ENCODE measurements around the gene NTN5.
"Not testable (repeated sequence)": the region's sequence is repeated elsewhere in the genome, so short reads cannot be mapped to it uniquely, and the experiment has no call there.

The NTN5 gene

DNA sequence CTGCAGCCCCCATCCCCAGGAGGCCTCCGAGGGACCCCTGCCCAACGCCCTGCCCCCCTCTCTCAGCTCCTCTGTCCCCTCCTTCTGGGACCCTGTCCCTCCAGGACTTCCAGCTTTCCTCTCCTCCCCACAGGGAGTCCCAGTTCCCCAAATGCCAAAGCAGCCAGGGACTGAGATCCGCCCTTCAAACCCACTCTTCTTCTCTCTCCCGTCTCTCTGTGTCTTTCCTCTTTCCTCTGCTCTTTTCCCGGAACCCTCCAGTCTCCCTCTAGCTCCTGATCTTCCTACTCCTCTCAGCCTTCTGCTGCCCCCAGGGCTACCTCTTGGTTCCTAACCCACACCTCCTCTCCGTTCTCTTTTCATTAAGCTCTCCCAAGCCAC lies 27.2 kb downstream of the NTN5 start:
- DNase-seq (ENCODE audit: low read depth in 1 of 2, low spot score in 1 of 2), result no peak

DNA sequence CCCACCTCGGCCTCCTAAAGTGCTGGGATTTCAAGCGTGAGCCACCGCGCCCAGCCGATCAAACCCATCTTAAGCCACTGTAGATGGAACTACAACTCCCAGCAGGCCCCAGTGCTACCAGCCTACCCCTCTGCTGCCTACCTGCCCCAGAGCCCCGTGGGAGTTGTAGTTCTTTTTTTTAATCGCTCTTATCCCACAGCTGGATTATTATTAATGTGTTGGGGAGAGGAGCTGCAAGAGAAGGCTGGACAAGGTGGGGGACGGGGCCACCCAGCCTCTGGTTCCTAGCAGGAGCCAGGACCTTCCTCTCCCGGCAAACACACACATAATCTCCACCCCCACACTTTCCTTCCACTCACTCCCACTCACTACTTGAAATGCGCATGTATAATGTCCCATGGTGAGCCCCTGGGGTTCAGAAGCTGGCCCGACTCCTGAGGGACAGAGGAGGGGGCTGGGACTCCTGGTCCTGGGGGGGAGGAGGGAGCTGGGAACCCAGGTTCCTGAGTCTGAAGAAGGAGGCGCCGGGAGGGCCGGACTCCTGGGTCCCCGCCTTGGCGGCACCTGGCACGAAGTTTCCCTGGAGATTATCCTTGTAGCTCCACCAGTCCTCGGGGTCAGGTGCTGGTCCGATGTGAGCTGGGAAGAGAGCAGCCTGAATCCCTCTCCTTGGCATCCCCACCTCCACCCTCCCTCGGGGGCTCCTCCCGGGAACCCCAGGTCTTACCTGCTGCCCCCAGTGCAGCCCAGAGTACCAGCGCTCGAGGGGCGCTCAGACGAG lies 27.8 kb downstream of the NTN5 start:
- DNase-seq (ENCODE audit: low read depth in 1 of 2, low spot score in 1 of 2), result peak; percentile 56 to 74

DNA sequence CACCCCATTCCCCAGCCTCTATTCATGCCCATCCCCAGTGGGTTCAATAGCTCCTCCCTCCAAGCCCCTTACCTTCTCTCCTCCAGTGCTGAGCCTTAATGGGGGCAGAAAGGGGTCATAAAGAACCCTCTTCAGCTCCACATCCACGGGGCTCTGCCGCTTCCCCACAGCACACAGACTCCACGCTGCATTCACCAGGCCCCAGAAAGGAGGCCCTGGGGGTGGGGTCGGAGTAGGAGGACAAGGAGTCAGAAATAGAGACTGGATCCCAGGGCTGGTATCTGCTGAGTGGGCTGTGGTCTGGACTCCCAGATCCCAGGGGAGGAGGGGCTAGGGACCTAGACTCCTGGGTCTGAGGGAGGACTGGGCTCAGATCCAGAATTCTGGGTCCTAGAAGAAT lies 28.5 kb downstream of the NTN5 start:
- no peak for DNase-seq (ENCODE audit: low read depth in 1 of 2, low spot score in 1 of 2)

DNA sequence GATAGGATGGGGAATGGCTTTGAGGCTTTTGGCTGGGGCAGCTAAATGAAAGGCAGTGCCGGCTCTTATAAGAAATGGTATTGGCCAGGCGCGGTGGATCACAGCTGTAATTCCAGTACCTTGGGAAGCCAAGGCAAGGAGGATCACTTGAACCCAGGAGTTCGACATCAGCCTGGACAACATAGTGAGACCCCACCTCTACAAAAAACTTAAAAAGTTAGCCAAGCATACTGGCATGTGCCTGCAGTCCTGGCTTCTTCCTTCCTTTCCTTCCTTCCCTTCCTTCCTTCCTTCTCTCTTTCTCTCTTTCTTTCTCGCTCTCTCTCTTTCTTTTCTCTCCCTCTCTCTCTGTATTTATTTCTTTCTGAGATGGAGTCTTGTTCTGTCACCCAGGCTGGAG lies 30.0 kb downstream of the NTN5 start:
- DNase-seq (ENCODE audit: low read depth in 1 of 2, low spot score in 1 of 2), result no peak

DNA sequence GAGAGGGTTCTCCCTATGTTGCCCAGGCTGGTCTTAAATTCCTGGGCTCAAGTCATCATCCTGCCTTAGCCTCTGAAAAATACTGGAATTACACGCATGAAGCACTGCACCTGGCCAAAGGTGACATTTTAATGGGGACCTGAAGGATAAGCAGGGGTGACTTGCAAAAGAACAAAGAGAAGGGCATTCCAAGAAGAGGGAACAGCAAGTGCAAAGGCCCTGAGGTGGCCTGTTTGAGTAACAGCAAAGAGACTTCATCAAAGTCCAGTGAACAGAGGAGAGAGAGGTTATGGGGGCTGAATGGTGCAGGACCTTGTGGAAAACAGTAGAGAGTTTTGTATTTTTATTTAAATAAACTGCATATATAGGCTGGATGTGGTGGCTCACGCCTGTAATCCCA lies 31.0 kb downstream of the NTN5 start:
- DNase-seq (ENCODE audit: low read depth in 1 of 2, low spot score in 1 of 2), result no peak

DNA sequence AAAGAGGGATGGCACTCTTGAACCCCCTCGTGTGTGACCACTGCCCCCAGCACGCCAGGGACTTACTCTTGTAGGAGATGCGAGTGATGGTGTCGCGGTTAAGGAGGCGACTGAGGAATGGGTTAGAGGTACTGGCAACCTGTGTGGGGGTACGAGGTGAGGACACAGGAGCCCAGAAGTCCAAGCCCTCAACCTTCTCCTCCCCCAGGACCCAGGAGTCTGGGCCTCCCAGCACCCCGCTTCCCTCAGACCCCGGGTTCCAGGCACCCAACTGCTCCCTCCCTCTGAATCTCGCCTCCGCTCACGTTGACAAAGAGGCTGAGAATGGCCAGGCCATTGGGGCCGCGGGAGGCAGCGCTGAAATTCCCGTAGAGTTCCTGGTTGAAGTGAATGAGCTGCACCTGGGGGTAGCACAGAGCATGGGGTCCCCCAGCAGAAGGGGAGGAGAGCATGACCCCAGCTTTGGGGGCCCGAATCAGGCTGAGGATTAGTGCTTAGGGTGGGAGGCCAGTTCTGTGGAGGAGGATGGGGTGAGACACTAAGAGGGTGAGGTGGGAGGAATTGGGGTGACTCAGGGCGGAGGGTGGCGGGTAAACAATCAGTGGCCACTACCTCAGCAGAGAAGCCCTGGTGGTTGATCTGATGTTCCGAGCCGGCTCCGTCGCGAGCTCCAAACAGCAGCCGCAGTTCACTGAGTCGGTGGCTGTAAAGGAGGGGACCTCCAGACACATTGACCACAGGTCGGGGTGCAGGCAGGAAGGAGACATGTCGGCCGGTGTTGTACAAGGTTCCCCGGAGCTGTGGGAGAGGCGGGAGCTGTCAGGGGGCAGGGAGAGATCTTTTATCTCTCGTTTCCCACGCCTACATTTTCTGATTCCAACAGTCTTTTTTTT lies 33.1 kb downstream of the NTN5 start:
- no peak for DNase-seq (ENCODE audit: low read depth in 1 of 2, low spot score in 1 of 2)

DNA sequence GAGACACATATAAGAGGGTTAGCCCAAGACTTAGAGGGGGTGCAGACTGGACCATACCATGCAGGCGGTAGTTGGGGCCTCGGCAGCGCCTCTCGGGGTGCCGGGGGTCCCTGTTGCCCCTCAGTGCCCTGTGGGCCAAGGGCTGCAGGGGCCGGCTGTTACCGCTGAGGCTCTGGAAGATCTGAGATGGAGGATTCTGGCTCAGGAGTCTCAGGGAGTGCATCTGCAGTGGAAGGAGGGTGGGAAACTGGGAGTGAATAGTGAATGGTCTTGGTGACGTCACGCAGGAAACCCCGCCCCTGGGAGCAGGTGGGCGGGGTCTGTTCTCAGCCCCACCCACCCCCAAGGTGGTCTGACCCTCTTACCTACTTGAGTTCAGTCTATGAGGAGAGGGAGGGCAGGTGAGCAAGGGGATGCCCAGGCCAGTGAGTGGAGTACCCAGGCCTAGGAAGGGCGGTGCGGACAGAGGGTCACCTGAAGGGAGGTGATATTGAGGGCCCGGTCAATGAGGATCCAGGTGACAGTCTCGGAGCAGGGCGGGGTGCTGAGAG lies 33.9 kb downstream of the NTN5 start:
- DNase-seq (ENCODE audit: low read depth in 1 of 2, low spot score in 1 of 2), result no peak

DNA sequence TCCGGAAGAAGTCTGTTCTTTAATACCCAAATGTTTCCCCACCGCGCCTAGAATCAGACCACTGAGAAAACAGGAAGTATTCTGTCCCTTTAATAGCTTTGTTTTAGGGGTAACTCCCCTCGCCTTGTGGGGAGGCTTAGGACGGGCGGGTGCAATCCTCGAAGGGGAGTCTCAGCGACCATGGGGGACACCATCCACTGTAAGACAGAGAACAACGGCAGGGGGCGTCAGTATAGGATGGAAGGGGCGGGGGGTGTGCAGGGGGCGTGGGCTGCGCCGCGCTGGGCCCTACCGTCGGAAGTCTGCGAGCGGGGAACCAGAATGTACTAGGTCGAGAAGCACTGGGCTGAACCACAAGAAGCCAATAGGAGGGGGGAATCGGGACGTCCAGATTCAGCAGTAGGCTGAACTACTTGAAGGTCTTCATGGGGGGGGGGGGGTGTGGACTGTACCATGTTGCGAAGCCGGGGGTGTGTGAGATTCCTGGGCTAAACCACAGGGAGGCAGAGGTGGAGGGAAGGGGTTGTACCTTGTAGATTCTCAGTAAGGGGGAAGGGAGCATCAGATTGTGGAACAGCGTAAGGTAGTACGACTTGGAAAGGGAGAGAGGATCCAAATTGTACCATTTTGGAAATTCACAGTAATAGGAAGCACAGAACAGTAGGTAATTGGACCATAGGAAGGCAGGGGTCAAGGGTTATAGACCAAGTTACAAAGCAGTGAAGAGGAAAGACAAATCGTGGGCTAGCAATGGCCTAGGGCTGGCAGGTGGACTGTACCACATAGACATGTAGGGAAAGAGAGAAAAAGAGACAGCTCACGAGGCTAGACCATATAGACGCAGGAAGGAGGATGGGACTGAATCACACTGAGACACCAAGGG lies 34.6 kb downstream of the NTN5 start:
- DNase-seq (ENCODE audit: low read depth in 1 of 2, low spot score in 1 of 2), result peak in 1 of 2 donors; percentile 78

DNA sequence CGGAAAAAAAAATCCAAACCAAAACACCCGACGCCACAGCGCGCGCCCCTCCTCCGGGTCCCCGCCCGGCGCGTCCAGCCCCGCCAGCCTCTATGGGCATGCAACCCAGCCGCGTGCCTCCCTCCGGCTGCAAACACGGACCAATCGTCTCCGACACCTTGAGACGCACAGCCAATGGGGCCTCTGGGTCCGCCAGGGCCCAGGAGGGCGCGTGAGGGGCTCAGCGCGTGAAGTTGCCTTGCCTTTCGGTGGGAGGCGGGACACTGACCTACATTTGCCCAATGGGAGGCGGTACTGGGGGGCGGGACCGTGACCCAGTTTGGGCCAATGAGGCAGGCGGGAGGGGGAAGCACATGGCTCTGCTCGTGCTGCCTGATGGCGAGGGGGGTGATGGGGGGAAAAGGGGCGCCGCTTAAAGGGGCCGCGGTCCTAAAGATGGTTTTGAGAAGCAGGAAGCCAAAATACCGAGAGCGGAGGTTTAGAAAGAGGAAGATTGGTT lies 35.3 kb downstream of the NTN5 start:
- peak; percentile 94 to 99 for DNase-seq (ENCODE audit: low read depth in 1 of 2, low spot score in 1 of 2)

DNA sequence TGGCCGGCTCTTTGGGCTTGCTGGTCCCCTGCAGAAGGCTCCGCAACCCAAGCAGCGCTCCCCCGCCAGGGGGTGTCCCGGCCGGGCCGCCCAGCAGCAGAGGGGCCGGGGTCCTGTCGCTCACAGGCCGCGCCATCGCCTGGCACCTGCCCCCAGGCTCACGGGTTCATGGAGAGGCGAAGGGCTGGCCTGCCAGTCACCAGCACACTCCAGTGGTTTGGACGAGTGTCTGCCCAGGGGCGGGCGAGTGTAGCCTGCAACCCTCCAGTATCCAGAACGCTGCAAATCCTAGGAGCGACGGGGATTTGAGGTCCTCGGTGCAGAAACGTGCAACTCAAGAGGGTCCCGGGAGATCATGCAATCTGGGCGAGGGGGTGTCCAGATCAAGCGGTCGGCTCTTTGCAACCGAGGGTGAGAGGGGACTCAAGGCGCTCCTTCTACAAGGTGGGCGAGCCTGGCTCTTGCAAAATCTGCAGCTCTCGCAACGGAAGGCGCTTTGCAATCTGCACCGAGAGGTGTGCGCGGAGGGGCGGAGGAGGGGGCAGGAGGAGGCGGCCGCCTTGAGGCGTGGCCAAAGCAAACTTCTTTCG lies 35.9 kb downstream of the NTN5 start, which contains the start of gene DBP:
TSS of gene DBP (minus strand) at position 521 of the 590 bp plus-strand sequence. CDS start at position 136, 385 bp downstream.
- no peak for DNase-seq (ENCODE audit: low read depth in 1 of 2, low spot score in 1 of 2)

DNA sequence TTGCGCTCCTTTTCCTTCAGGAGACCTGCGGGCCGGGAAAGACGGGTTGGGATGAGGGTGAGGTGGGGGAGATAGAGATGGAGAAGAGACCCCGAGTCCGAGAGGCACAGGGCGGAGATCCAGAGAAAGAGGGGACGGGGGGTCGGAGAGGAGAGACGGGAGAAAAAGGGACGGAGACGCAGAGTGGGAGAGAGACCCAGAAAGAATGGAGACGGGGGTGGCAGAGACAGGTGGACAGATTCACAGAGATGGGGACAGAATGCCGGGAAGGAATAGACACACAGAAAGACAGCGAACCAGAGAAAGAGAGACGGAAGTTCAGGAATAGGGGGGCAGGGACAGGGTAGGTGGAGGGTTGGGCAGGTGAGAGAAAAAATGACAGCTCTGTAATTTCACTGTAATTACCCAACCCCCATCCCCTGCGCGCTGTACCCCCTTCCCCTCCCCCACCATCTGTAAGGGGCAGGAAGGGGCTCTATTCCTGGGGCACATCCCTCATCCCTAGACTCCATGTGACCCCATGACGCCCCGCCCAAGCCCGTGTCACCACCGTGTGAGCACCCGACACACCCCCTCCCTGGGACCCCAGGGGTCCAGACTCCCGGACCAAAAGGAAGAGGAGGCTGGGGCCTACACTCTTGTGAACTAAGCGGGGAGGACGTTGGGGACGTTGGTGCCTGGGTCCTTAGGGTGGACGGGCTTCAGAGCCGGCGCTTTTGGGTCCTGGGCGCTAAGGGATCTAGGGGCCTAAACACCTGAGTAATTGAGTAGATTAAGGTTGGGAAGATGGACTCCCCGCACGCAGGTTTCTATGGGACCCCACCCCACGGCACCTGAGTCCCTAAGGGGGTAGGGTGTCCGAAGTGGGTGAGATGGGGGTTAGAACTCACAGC lies 36.6 kb downstream of the NTN5 start:
- no peak for DNase-seq (ENCODE audit: low read depth in 1 of 2, low spot score in 1 of 2)

DNA sequence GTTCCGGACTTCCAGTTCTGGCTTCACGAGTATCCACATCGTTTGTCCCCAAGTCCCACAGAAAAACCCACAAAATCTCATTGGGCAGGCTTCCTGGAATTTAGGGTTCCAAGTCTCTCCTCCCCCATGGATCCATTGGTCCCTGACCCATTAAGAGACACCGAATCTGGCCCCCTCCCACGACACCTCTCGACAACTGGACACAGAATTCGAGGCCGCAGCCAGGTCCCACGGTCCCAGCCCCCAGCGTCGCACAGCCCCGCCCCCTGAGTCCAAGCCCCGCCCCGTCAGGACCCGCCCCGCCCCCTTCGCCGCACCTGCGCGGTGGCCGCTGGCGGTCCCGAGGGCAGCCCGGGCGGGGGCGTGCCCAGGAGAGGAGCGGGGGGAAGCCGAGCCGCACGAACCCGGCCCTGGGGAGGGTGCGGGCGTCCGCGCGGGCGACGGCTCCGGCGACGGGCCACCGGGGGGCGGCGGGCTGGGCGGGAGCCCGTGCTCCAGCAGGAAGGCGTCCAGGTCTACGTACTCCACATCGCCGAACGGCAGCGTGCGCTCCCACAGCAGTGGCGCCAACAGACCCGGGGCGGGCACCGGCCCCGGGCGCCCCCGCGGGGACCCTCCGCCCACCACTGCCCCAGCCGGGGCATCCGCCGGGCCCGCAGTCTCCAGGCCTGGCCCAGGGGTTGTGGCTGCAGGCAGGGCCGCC lies 37.4 kb downstream of the NTN5 start:
- DNase-seq (ENCODE audit: low read depth in 1 of 2, low spot score in 1 of 2), result peak; percentile 65 to 68

DNA sequence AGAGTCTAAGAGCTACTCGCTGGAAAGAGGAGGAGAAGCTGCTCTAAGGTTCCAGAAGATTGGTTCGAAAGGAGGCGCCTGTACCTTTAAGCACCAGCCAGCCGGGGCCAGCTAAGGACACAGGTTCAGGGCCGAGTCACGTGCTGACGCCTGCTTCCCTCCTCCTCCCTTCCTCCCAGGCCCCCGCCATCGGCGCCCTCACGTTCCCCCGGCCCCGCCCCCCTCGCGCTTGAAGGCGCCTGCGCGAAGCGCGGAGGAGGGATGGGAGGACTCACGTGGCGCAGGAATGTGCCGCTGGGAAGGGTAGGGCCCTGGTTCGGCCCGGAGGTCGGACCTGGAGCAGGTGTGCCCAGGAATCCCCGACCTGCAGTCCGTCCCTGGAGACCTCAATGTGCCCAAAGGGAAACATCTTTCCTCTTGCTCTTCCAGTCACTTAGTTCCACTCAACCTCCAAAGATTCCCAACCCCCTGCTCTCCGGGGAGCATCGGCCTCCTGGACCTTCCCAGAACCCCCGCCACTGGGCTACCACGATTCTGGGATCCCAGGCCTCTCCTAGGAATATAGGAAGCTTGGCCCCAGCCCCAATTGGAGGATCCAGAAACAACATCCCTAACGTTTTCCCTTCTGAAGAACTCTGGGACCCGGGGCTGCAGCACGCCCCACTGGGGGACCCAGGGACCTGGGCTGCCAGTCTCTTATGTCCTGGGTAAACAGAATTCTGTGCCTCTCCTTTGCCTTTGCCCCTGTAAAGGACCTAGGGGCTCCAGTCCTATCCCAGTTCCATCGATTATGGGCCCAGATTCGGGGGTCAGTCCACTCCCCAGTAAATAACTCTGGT lies 38.2 kb downstream of the NTN5 start:
- DNase-seq (ENCODE audit: low read depth in 1 of 2, low spot score in 1 of 2), result peak; percentile 82 to 93

DNA sequence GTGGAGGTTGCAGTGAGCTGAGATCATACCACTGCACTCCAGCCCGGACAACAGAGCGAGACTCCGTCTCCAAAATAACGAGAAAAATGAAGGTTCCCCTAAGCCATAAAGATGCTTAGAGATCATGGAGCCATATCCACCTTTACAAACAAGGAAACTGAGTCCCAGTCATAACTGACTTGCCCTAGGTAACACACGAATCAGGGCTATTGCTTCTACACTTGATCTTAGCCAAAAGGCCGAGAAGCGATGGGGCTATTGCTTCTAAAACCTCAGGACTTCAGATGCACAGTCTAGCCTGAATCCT lies 38.8 kb downstream of the NTN5 start:
- DNase-seq (ENCODE audit: low read depth in 1 of 2, low spot score in 1 of 2), result no peak

DNA sequence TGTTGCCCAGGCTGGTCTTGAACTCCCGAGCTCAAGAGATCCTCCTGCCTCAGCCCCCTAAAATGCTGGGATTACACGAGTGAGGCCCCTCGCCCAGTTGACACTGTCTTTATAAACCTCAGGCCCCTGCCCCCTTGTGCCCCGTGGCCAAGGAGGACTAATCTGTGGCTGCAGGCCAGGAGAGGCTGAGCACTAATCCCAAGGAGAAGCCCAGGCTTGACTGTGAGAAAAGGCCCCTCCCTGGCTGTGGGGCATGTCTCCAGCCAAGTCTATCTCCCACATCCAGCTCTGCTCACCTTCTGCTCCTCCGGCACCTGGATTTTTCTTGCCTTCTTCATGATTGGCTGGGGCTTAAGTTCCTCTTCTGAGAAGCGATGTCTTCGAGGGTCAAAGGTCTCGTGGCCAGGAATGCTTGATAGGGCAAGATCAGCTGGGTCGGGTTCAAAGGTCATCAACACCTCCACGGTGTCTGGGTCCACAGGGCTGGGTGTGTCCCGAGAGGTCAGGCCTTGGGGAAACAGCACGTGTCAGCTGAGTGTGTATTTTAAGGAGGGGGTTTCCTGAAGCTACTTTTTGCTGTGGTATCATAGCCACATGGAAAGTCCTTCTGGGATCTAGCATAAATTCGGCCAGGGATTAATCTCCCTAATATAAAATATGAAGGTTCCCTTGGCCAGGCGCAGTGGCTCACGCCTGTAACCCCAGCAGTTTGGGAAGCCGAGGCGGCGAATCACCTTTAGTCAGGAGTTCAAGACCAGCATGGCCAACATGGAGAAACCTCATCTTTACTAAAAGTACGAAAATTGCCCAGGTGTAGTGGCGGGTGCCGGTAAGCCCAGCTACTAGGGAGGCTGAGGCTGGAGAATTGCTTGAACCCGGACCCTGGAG lies 39.4 kb downstream of the NTN5 start:
- no peak for DNase-seq (ENCODE audit: low read depth in 1 of 2, low spot score in 1 of 2)

DNA sequence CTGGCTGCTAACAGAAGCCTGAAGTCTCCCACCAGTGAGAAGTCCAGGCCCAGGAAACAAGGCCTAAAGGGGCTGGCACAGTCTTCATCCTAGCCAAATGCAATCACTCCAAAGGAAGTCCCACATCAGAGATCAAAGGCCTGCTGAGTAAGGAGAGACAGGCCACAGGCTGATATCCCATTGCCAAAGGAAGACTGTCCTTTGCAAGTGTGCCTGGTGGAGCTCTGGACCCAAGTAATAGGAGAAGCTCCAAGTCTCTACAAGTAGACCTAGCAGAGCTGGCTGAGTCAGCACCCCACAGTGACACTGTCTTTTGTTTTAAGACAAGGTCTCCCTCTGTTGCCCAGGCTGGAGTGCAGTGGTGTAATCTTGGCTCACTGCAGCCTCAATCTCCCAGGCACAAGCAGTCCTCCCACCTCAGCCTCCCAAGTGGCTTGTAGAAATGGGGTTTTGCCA lies 40.1 kb downstream of the NTN5 start:
- DNase-seq (ENCODE audit: low read depth in 1 of 2, low spot score in 1 of 2), result no peak

DNA sequence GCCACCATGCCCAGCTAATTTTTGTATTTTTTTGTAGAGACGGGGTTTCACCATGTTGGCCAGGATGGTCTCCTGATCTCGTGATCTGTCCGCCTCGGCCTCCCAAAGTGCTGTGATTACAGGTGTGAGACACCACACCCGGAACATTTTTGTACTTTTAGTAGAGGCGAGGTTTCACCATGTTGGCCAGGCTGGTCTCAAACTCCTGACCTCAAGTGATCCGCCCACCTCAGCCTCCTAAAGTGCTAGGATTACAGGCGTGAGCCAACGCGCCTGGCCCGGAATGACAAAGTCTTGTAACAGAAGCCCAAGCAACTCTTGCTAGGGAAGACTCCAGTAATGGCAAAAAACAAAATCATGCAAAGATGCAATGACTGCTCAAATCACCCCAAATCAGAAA lies 40.5 kb downstream of the NTN5 start:
- not testable (repeated sequence) for DNase-seq (ENCODE audit: low read depth in 1 of 2, low spot score in 1 of 2)
